Measurements from ENCODE around the gene SAMD7.

The SAMD7 gene

GRCh38 chr3:169913323-169913722 is 2.0 kb downstream of the SAMD7 start:
- DNase-seq (ENCODE audit: low read depth), result no peak

DNA sequence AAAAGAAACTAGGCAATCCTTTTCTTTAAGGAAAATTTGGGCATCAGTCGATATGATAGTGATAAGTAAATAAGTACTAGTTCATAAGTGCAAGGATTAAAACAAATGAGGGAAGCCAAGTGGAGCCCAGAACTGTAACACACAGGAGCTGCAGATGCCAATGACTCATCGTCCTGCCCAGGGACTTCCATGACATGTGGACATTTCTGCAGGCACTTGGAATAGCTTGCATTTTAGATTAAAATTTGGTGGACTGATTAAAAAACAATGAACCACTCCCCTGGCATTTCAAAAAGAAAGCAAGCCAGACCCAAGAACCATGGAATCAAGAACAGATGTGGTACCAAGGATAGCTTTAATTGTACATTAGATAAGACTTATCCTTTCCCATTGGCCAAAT is 2.9 kb downstream of the SAMD7 start:
- no peak for DNase-seq (ENCODE audit: low read depth)

- DNase-seq (ENCODE audit: low read depth), result no peak
Observed at GRCh38 chr3:169923189-169923588, 11.8 kb downstream of the SAMD7 start.

DNA sequence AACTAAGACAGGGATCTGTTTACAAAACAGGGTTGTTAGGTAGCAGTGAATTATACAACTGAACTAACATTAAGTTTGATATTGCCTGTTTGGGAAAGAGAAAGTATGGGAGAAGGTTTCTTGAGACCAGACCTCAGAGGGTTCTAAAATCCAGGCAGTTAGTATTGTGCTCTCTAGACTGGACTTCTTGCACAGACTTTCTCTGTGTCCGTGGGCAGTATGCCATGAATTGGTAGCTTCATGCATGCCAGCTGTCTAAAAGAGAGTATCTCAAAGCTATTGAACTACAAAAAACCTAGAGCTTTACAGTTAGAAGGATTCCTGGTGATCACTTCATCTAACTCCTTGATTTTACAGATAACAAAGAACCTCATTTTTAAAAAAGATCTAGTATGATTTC is 12.5 kb downstream of the SAMD7 start:
- no peak for DNase-seq (ENCODE audit: low read depth)

GRCh38 chr3:169929830-169930519 is 18.6 kb downstream of the SAMD7 start:
- no peak for DNase-seq (ENCODE audit: low read depth)

DNA sequence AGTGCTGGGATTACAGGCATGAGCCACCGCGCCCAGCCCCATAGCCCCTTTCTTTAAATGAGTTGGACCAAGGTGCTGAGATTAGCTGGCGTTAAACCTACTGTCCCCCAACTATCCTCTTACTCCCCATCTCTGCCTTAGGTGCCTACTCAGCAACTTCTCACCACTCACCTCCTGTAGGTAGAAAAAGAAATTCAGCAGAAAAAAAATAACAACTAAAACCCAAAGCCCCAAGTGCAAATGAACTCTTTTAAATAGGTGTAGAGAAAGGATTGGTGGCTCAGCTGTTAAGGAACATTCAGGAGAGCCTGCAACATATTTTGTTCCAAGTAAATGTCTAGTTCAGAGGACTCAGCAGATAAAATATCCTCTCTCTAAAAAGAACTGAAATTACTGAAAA is 19.5 kb downstream of the SAMD7 start:
- no peak for DNase-seq (ENCODE audit: low read depth)

GRCh38 chr3:169931747-169932520 is 20.6 kb downstream of the SAMD7 start:
- no peak for DNase-seq (ENCODE audit: low read depth)

- no peak for DNase-seq (ENCODE audit: low read depth)
Observed at GRCh38 chr3:169939320-169939719, 27.9 kb downstream of the SAMD7 start.

- DNase-seq (ENCODE audit: low read depth), result no peak
Observed at GRCh38 chr3:169939751-169940150, 28.4 kb downstream of the SAMD7 start.

DNA sequence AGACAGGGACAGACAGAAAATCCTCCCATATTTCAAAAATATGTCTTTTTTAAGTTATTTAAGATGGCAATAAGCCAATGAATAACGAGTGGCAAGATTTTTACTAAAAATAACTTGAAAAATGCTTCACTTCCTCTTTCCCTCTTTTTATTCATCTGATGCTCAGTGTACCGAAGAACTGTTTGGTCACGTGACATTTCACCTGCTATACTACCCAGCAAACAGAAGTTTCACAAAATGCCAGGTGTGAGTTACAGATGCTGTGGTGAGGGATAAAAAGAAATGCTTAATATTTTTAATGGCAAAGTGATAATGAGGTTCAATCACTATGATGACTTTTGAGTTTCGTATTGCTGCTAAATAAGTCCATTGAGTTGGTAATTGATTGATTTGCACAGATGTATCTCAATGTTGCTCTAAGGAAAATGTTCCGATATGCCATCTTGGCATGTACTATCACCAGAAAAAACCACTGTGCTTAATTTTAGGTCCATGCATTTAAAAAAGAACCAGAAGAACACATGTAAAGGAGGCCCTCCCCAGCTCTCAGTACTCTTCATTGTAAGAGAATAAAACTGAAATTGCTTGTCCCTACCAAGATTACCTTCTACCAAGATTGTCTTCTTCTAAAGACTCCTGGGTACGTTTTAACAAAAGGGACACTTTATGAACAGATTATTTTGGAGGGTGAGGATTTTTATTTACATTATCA is 29.3 kb downstream of the SAMD7 start:
- no peak for DNase-seq (ENCODE audit: low read depth)

DNA sequence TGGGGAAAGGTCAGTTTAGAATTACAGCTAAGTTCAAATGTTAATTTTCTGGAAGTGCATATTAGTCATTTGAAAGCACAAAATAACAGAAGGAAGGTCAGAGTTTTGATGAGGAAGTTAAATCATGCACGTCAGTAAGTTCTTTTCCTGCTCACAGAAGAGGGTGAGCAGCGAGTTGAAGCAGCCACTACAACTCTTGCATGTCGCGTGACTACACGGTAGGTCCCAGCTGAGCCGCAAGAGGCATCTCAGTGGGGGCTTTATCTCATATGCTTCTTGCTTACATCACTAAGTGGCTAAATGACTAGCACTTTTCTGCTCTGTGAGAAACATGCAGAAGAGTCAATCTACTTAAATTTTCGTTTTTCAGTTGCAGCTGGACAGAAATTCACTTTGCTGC is 33.9 kb downstream of the SAMD7 start:
- DNase-seq (ENCODE audit: low read depth), result peak; percentile 15

DNA sequence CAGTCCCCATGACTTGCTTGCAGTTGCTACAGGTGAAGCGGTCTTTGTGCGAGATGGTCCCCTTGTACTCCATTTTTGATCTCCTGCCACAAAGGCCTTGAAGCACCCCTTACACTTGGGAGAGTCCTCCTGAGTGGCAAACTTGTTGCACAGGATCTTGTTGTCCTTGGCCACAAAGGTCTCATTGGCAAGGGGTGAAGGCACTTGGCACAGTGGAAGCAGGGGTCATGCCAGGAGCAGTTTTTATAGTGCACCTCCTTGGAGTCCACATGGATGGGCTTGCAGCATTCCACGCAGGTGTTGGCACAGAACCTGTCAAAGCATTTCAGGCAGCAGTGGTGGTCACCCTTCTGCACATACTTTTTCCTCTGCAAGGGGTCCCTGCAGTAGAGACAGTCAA is 35.0 kb downstream of the SAMD7 start:
- no peak for DNase-seq (ENCODE audit: low read depth)

- no peak for DNase-seq (ENCODE audit: low read depth)
Observed at GRCh38 chr3:169948559-169949448, 37.4 kb downstream of the SAMD7 start.

GRCh38 chr3:169952045-169952444 is 40.7 kb downstream of the SAMD7 start:
- no peak for DNase-seq (ENCODE audit: low read depth)

- no peak for DNase-seq (ENCODE audit: low read depth)
Observed at GRCh38 chr3:169953462-169954141, 42.2 kb downstream of the SAMD7 start.

GRCh38 chr3:169954142-169954756 is 42.9 kb downstream of the SAMD7 start:
- DNase-seq (ENCODE audit: low read depth), result no peak

DNA sequence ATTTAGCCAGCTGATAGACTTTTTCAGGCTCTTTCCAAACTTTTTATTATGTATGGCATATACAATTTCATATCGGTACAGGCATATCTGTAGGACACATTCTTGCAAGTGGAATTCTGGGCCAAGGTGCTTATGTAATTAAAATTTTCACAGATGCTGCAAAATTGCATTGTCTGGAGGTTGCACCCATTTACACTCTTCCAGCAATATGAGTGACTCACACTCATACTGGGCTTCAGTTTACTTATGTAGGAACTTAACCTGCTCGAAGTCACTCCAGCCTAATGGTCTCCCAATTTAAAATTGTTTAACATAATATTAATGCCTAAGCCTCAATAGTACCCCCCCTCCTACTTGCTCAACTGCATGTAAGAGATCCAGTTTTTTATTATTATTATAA is 44.0 kb downstream of the SAMD7 start:
- no peak for DNase-seq (ENCODE audit: low read depth)

GRCh38 chr3:169964176-169964575 is 52.8 kb downstream of the SAMD7 start:
- DNase-seq (ENCODE audit: low read depth), result no peak

GRCh38 chr3:169965562-169966427 is 54.4 kb downstream of the SAMD7 start:
- no peak for DNase-seq (ENCODE audit: low read depth)

DNA sequence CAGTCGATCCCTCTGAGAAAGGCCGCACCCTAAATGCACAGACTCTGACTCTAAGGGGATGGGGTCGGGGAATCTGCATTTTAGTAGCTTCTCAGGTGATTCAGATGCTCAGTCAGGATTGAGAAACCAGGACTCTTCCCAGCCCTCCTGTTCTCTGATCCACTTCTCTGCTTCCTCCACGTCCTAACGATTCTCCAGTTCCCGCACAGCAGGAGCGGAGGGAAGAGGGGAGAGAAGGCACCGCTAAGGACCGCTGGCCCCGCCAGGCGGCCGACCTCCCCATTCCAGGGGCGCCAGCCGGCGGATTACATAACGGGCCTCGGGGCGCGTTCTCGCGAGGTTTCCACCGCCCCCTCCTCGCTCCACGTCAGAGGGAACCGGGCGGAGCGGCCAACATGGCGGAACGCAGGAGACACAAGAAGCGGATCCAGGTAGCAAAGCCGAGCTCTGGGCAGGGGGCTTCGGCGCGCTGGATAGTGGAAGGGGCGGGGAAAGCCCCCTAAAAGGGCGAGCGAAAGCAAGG is 55.1 kb downstream of the SAMD7 start, which contains the start of gene SEC62:
Gene SEC62, plus strand, starts transcription at position 380 of the 523 bp plus-strand sequence. Its CDS starts 16 bp downstream, at position 396.
- DNase-seq (ENCODE audit: low read depth), result peak; percentile 90

Data from stimulated activated CD8-positive, alpha-beta memory T cell treated with anti-CD3 and anti-CD28 coated beads, Interleukin-4, amount 100 ng/mL, for 24 hours (primary cell).